HEK293 (cell line): Measurements from ENCODE around the gene TMSB4X.

Source experiments
- EGR2 ChIP-seq: fragments of 450-650 bp; formaldehyde crosslinking; IDR thresholded peaks from 2 replicates; pipeline ENCODE4 v1.5.1; 2016; ENCODE audit warnings: low read depth, missing biosample characterization, missing genetic modification characterization
- HOXD13 ChIP-seq: sonication (generic); formaldehyde crosslinking; IDR thresholded peaks from 2 replicates; pipeline ENCODE4 v1.8.0; 2022; ENCODE audit warnings: missing genetic modification reagents, borderline replicate concordance
- MYNN ChIP-seq: fragments of 450-650 bp; formaldehyde crosslinking; IDR thresholded peaks from 2 replicates; pipeline ENCODE4 v1.5.1; 2016; ENCODE audit warnings: missing biosample characterization, missing genetic modification characterization, borderline replicate concordance
- TCF7L2 ChIP-seq: IDR thresholded peaks from 2 replicates; pipeline ENCODE4 v1.6.1; 2011; ENCODE audit warnings: low read depth, mild to moderate bottlenecking, inconsistent platforms, low read length, moderate library complexity, borderline replicate concordance
- ZFP69B ChIP-seq: fragments of 450-650 bp; formaldehyde crosslinking; IDR thresholded peaks from 2 replicates; pipeline ENCODE4 v1.5.1; 2016; ENCODE audit warnings: missing biosample characterization, missing genetic modification characterization
- ZNF274 ChIP-seq, 2 experiments: fragments of 200-500 bp in 1 of 2; fragments of 450-650 bp in 1 of 2; sonication (Bioruptor generic) in 1 of 2; formaldehyde crosslinking in 1 of 2; IDR thresholded peaks; 2 replicates each; pipeline versions ENCODE4 v1.5.1 to v1.6.1; 2014 to 2016; ENCODE audit warnings: borderline replicate concordance in 1 of 2, inconsistent platforms in 1 of 2, low read length in 1 of 2, missing biosample characterization in 1 of 2, missing genetic modification characterization in 1 of 2
- ZNF350 ChIP-seq: fragments of 450-650 bp; formaldehyde crosslinking; IDR thresholded peaks from 2 replicates; pipeline ENCODE4 v1.5.0; 2017; ENCODE audit warnings: missing biosample characterization, mild to moderate bottlenecking, missing genetic modification characterization
- ZNF670 ChIP-seq: fragments of 450-650 bp; formaldehyde crosslinking; IDR thresholded peaks from 2 replicates; pipeline ENCODE4 v1.5.1; 2016; ENCODE audit warnings: missing biosample characterization, missing genetic modification characterization, low read depth
- TF ChIP-seq, protein P1 (sequence below): fragments of 450-650 bp; formaldehyde crosslinking; IDR thresholded peaks from 2 replicates; pipeline ENCODE4 v1.5.1; 2016; ENCODE audit warnings: missing biosample characterization, missing genetic modification characterization
- TF ChIP-seq, protein P2 (sequence below): fragments of 450-650 bp; formaldehyde crosslinking; IDR thresholded peaks from 2 replicates; pipeline ENCODE4 v1.5.1; 2016; ENCODE audit warnings: missing biosample characterization, missing genetic modification characterization
- TF ChIP-seq, protein P3 (sequence below): fragments of 450-650 bp; formaldehyde crosslinking; IDR thresholded peaks from 2 replicates; pipeline ENCODE4 v1.5.1; 2017; ENCODE audit warnings: missing biosample characterization, missing genetic modification characterization

DNA sequence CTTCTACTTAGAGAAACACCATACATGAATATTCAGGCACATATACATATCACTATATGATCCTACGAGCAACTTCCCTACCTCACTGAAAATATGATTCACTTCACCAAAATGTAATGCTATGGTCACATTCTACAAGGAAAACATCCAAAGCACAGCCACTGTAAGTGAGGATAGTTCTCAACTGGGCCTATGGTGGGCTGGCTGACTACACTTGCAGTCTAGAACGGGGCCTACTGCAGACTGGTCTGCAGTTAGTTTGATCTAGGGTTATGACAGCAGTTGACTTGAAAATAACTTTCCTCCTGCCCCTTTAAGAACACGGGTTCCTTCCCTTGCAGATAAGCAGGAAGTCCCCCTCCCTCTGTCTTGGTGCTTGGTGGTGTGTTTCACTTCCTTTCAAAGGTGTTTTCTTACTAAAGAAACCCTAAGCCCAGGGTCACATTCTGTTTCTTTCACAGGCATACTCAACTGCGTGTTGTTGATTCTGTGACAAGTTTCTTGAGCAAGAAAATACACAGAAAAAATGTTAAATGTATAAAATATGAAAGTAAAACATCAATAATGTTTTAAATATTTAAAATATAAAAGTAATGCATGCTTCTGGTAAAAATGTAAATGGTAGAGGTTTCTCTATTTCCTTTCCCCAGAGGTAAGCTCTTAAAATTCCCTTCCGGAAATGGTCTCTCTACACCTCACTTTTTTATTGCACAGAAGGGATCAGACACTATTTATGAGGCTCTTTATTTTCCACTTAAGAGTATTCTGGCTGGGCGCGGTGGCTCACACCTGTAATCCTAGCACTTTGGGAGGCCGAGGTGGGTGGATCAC, 18.0 kb upstream of the TMSB4X start:
- no peak for TF ChIP-seq EGR2 (tag by site-specific recombination)
- no peak for TF ChIP-seq ZNF274 (IDR thresholded peaks at IDR 0.05; ENCODE audit: low read length)
- no peak for TF ChIP-seq ZNF274 (tag by site-specific recombination; IDR thresholded peaks at IDR 0.05; ENCODE audit: borderline replicate concordance)
- TF ChIP-seq ZNF670 (tag by site-specific recombination): no peak
- TF ChIP-seq, protein P1, sequence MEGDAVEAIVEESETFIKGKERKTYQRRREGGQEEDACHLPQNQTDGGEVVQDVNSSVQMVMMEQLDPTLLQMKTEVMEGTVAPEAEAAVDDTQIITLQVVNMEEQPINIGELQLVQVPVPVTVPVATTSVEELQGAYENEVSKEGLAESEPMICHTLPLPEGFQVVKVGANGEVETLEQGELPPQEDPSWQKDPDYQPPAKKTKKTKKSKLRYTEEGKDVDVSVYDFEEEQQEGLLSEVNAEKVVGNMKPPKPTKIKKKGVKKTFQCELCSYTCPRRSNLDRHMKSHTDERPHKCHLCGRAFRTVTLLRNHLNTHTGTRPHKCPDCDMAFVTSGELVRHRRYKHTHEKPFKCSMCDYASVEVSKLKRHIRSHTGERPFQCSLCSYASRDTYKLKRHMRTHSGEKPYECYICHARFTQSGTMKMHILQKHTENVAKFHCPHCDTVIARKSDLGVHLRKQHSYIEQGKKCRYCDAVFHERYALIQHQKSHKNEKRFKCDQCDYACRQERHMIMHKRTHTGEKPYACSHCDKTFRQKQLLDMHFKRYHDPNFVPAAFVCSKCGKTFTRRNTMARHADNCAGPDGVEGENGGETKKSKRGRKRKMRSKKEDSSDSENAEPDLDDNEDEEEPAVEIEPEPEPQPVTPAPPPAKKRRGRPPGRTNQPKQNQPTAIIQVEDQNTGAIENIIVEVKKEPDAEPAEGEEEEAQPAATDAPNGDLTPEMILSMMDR (tag by site-specific recombination): no peak
- no peak for TF ChIP-seq ZNF350 (tag by site-specific recombination)
- no peak for TF ChIP-seq MYNN
- TF ChIP-seq, protein P2, sequence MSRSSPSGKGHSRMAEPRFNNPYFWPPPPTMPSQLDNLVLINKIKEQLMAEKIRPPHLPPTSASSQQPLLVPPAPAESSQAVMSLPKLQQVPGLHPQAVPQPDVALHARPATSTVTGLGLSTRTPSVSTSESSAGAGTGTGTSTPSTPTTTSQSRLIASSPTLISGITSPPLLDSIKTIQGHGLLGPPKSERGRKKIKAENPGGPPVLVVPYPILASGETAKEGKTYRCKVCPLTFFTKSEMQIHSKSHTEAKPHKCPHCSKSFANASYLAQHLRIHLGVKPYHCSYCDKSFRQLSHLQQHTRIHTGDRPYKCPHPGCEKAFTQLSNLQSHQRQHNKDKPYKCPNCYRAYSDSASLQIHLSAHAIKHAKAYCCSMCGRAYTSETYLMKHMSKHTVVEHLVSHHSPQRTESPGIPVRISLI (tag by site-specific recombination): no peak
- TF ChIP-seq TCF7L2: no peak
- no peak for TF ChIP-seq ZFP69B
- TF ChIP-seq, protein P3, sequence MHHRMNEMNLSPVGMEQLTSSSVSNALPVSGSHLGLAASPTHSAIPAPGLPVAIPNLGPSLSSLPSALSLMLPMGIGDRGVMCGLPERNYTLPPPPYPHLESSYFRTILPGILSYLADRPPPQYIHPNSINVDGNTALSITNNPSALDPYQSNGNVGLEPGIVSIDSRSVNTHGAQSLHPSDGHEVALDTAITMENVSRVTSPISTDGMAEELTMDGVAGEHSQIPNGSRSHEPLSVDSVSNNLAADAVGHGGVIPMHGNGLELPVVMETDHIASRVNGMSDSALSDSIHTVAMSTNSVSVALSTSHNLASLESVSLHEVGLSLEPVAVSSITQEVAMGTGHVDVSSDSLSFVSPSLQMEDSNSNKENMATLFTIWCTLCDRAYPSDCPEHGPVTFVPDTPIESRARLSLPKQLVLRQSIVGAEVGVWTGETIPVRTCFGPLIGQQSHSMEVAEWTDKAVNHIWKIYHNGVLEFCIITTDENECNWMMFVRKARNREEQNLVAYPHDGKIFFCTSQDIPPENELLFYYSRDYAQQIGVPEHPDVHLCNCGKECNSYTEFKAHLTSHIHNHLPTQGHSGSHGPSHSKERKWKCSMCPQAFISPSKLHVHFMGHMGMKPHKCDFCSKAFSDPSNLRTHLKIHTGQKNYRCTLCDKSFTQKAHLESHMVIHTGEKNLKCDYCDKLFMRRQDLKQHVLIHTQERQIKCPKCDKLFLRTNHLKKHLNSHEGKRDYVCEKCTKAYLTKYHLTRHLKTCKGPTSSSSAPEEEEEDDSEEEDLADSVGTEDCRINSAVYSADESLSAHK (tag by site-specific recombination): no peak
- no peak for TF ChIP-seq HOXD13 (CRISPR knock-in tag)
